Stimulated activated effector memory CD8-positive, alpha-beta T cell treated with anti-CD3 and anti-CD28 coated beads, Interleukin-12 subunit alpha, Interleukin-12 subunit beta, amount 100 ng/mL, for 72 hours (primary cell): ENCODE results near the gene GLRX.
"Not testable (repeated sequence)": the region's sequence is repeated elsewhere in the genome, so short reads cannot be mapped to it uniquely, and the experiment has no call there.

Experiments
- ATAC-seq: fragments of 150-1000 bp; cut with Tn5 transposase; 2 replicates; pipeline ENCODE4 v1.10.0; 2021
- DNase-seq, 2 donors: peaks; one replicate each; pipeline ENCODE4 v3.0.0; 2021 to 2022; ENCODE audit warnings: low spot score in 2 of 2
- H3K27ac Mint-ChIP-seq: one replicate; pipeline ENCODE4 v1.8.0; 2022; ENCODE audit warnings: mild to moderate bottlenecking, mixed read lengths
- H3K36me3 Mint-ChIP-seq: one replicate; pipeline ENCODE4 v1.8.0; 2022; ENCODE audit warnings: mild to moderate bottlenecking, mixed read lengths
- H3K4me1 Mint-ChIP-seq: one replicate; pipeline ENCODE4 v1.8.0; 2022; ENCODE audit warnings: mixed read lengths
- H3K4me3 Mint-ChIP-seq: one replicate; pipeline ENCODE4 v1.8.0; 2022; ENCODE audit warnings: mild to moderate bottlenecking, mixed read lengths
- H3K9me3 Mint-ChIP-seq: one replicate; pipeline ENCODE4 v1.8.0; 2022; ENCODE audit warnings: mixed read lengths

Gene GLRX

GRCh38 chr5:95811126-95811423 lies 11.5 kb downstream of the GLRX start:
- DNase-seq: peak in 1 of 2 donors; percentile 43
- ATAC-seq, H3K9me3 Mint-ChIP-seq: not testable (repeated sequence)
- H3K27ac Mint-ChIP-seq: peak overlapping the region; percentile 91
- peaks cover 61% of the 10 kb centered on the region for H3K4me1 Mint-ChIP-seq
- H3K4me3 Mint-ChIP-seq: peak overlapping the region; percentile 56
- peaks cover 37% of the 10 kb centered on the region for H3K36me3 Mint-ChIP-seq

GRCh38 chr5:95810305-95811125 lies 12.0 kb downstream of the GLRX start:
- H3K4me3 Mint-ChIP-seq: peak overlapping the region; percentile 56
- ATAC-seq: no peak
- no peaks in the 10 kb centered on the region for H3K9me3 Mint-ChIP-seq
- DNase-seq: peak in 1 of 2 donors; percentile 46
- H3K36me3 Mint-ChIP-seq: peaks cover 32% of the 10 kb centered on the region
- peak overlapping the region; percentile 91 for H3K27ac Mint-ChIP-seq
- peaks cover 55% of the 10 kb centered on the region for H3K4me1 Mint-ChIP-seq

GRCh38 chr5:95809414-95809960 lies 13.0 kb downstream of the GLRX start:
- Mint-ChIP-seq H3K9me3 (no peaks in the 10 kb centered on the region), H3K4me1 (peaks cover 52% of the 10 kb centered on the region), H3K4me3 (peak overlapping the region; percentile 56), H3K27ac (peak overlapping the region; percentile 91), H3K36me3 (peaks cover 22% of the 10 kb centered on the region)
- DNase-seq (no peak), ATAC-seq (no peak)

- peaks cover 16% of the 10 kb centered on the region for H3K36me3 Mint-ChIP-seq
- H3K27ac Mint-ChIP-seq: peak overlapping the region; percentile 91
- H3K9me3 Mint-ChIP-seq: no peaks in the 10 kb centered on the region
- peak overlapping the region; percentile 56 for H3K4me3 Mint-ChIP-seq
- DNase-seq: peak; percentile 26 to 66
- ATAC-seq: peak; percentile 100
- H3K4me1 Mint-ChIP-seq: peaks cover 48% of the 10 kb centered on the region
Measured at GRCh38 chr5:95808686-95809413, 13.7 kb downstream of the GLRX start.

- ATAC-seq (peak; percentile 16), DNase-seq (no peak)
- H3K36me3 Mint-ChIP-seq: peaks cover 10% of the 10 kb centered on the region
- H3K4me1 Mint-ChIP-seq: peaks cover 48% of the 10 kb centered on the region
- peak overlapping the region; percentile 91 for H3K27ac Mint-ChIP-seq
- H3K4me3 Mint-ChIP-seq: peak overlapping the region; percentile 56
- no peaks in the 10 kb centered on the region for H3K9me3 Mint-ChIP-seq
Measured at GRCh38 chr5:95808013-95808685, 14.4 kb downstream of the GLRX start.

- ATAC-seq (no peak), DNase-seq (peak in 1 of 2 donors; percentile 25)
- H3K36me3 Mint-ChIP-seq: no peaks in the 10 kb centered on the region
- H3K27ac Mint-ChIP-seq: no peak overlapping the region
- peaks cover 38% of the 10 kb centered on the region for H3K4me1 Mint-ChIP-seq
- H3K9me3 Mint-ChIP-seq: no peaks in the 10 kb centered on the region
- H3K4me3 Mint-ChIP-seq: no peak overlapping the region
Measured at GRCh38 chr5:95806687-95807086, 15.8 kb downstream of the GLRX start.

- H3K4me1 Mint-ChIP-seq: peaks cover 21% of the 10 kb centered on the region
- DNase-seq (peak in 1 of 2 donors; percentile 12), ATAC-seq (no peak)
- H3K36me3 Mint-ChIP-seq: no peaks in the 10 kb centered on the region
- H3K9me3 Mint-ChIP-seq: no peaks in the 10 kb centered on the region
- no peak overlapping the region for H3K4me3 Mint-ChIP-seq
- H3K27ac Mint-ChIP-seq: no peak overlapping the region
Measured at GRCh38 chr5:95804736-95805539, 17.6 kb downstream of the GLRX start.

- Mint-ChIP-seq H3K36me3 (no peaks in the 10 kb centered on the region), H3K4me1 (peaks cover 6% of the 10 kb centered on the region), H3K27ac (no peak overlapping the region), H3K4me3 (no peak overlapping the region), H3K9me3 (no peaks in the 10 kb centered on the region)
- DNase-seq (no peak), ATAC-seq (no peak)
Measured at GRCh38 chr5:95803271-95804148, 19.0 kb downstream of the GLRX start.

- H3K4me3 Mint-ChIP-seq: no peak overlapping the region
- no peaks in the 10 kb centered on the region for H3K36me3 Mint-ChIP-seq
- no peaks in the 10 kb centered on the region for H3K4me1 Mint-ChIP-seq
- ATAC-seq (no peak), DNase-seq (peak in 1 of 2 donors; percentile 15)
- no peaks in the 10 kb centered on the region for H3K9me3 Mint-ChIP-seq
- no peak overlapping the region for H3K27ac Mint-ChIP-seq
Measured at GRCh38 chr5:95801961-95802360, 20.6 kb downstream of the GLRX start.

GRCh38 chr5:95801532-95801931 lies 21.0 kb downstream of the GLRX start:
- Mint-ChIP-seq H3K36me3 (no peaks in the 10 kb centered on the region), H3K4me3 (no peak overlapping the region)

GRCh38 chr5:95800553-95800952 lies 22.0 kb downstream of the GLRX start:
- Mint-ChIP-seq H3K36me3 (no peaks in the 10 kb centered on the region), H3K27ac (no peak overlapping the region), H3K4me3 (no peak overlapping the region), H3K4me1 (no peaks in the 10 kb centered on the region), H3K9me3 (no peaks in the 10 kb centered on the region)
- DNase-seq (no peak), ATAC-seq (no peak)

More at GRCh38 chr5:95801532-95801931, 21.0 kb downstream of the GLRX start:
- Mint-ChIP-seq H3K4me1 (no peaks in the 10 kb centered on the region), H3K27ac (no peak overlapping the region), H3K9me3 (no peaks in the 10 kb centered on the region)
- ATAC-seq: no peak
- DNase-seq: no peak

- no peaks in the 10 kb centered on the region for H3K36me3 Mint-ChIP-seq
- H3K27ac Mint-ChIP-seq: no peak overlapping the region
- DNase-seq (no peak), ATAC-seq (no peak)
- H3K4me3 Mint-ChIP-seq: no peak overlapping the region
- no peaks in the 10 kb centered on the region for H3K9me3 Mint-ChIP-seq
- no peaks in the 10 kb centered on the region for H3K4me1 Mint-ChIP-seq
Measured at GRCh38 chr5:95799191-95799835, 23.2 kb downstream of the GLRX start.

GRCh38 chr5:95798545-95798944 lies 24.0 kb downstream of the GLRX start:
- H3K9me3 Mint-ChIP-seq: no peaks in the 10 kb centered on the region
- ATAC-seq (no peak), DNase-seq (no peak)
- H3K36me3 Mint-ChIP-seq: no peaks in the 10 kb centered on the region
- no peak overlapping the region for H3K4me3 Mint-ChIP-seq
- no peaks in the 10 kb centered on the region for H3K4me1 Mint-ChIP-seq
- H3K27ac Mint-ChIP-seq: no peak overlapping the region
